Panc1 (cell line): ENCODE results near the gene ARHGAP31. TPM values are rescaled to one million over a fixed set of nuclear protein-coding genes. Genes with fewer than 3 reads are reported as not detected.

Experiments
- ATAC-seq: fragments of 200-7000 bp; cut with Tn5 transposase; 2 replicates; pipeline ENCODE4 v1.9.1; 2020; ENCODE audit warnings: mild to moderate bottlenecking, moderate library complexity
- BruUV-seq: library from RNA; stranded (reverse); fragments of 400-500 nt; replicated peaks from 2 replicates; lab custom pipeline; 2021; lab: Mats Ljungman, UMichigan
- CTCF ChIA-PET: fragments of 300-600 bp; sonication (Branson Sonifier 250); formaldehyde crosslinking; loops from one replicate; lab custom pipeline; 2022; ENCODE audit warnings: antibody characterized with exemption; lab: Charles Lee
- POLR2A ChIA-PET: fragments of 300-600 bp; sonication (Branson Sonifier 250); formaldehyde crosslinking; loops from one replicate; lab custom pipeline; 2022; ENCODE audit warnings: antibody characterized with exemption; lab: Charles Lee
- DNase-seq: peaks from one replicate; pipeline ENCODE4 v3.0.0-alpha.2; 2010; ENCODE audit warnings: low read depth, low spot score
- H3K27ac ChIP-seq: 2 replicates; pipeline ENCODE4 v1.5.1; 2011; ENCODE audit warnings: mild to moderate bottlenecking, low read length, inconsistent platforms
- H3K27me3 ChIP-seq: fragments of 200-500 bp; sonication (Bioruptor generic); 2 replicates; pipeline ENCODE4 v1.6.0; 2014; ENCODE audit warnings: low read length, inconsistent platforms; ENCODE audit not compliant: control insufficient read depth, insufficient read depth
- H3K36me3 ChIP-seq: fragments of 200-500 bp; sonication (Bioruptor generic); 2 replicates; pipeline ENCODE4 v1.5.1; 2014; ENCODE audit warnings: inconsistent platforms, mild to moderate bottlenecking, low read length, moderate library complexity; ENCODE audit not compliant: control insufficient read depth, insufficient read depth
- H3K4me1 ChIP-seq: 2 replicates; pipeline ENCODE4 v1.5.1; 2011; ENCODE audit warnings: inconsistent platforms, mild to moderate bottlenecking, low read length, moderate library complexity; ENCODE audit not compliant: control insufficient read depth, insufficient read depth
- H3K4me3 ChIP-seq, 2 experiments: 2 replicates each; pipeline ENCODE4 v1.5.1; 2011 to 2012; ENCODE audit warnings: low read depth in 2 of 2, low read length in 2 of 2, mild to moderate bottlenecking in 2 of 2, inconsistent platforms in 1 of 2, moderate library complexity in 1 of 2
- H3K9me3 ChIP-seq: fragments of 200-500 bp; sonication (Bioruptor generic); 2 replicates; pipeline ENCODE4 v1.5.1; 2014; ENCODE audit warnings: low read depth, mild to moderate bottlenecking, inconsistent platforms, low read length, moderate library complexity; ENCODE audit not compliant: control insufficient read depth, insufficient read depth
- POLR2AphosphoS5 ChIP-seq: IDR thresholded peaks from 2 replicates; pipeline ENCODE4 v1.6.1; 2012; ENCODE audit warnings: mild to moderate bottlenecking, low read depth, low read length, moderate library complexity
- SIN3A ChIP-seq: IDR thresholded peaks from 2 replicates; pipeline ENCODE4 v1.6.1; 2012; ENCODE audit warnings: low read depth, mild to moderate bottlenecking, low read length, moderate library complexity, borderline replicate concordance; ENCODE audit not compliant: insufficient read depth
- TCF7L2 ChIP-seq: IDR thresholded peaks from 2 replicates; pipeline ENCODE4 v1.6.1; 2011; ENCODE audit warnings: mild to moderate bottlenecking, low read depth, low read length, inconsistent platforms
- in situ Hi-C: cut with HindIII; loops from 2 replicates; pipeline ENCODE4 v1.10.0; 2016; ENCODE audit warnings: low sequenced_read_pairs, low pct_unique_long_range_greater_than_20kb
- intact Hi-C: fragments of 100-400 bp; cut with micrococcal nuclease; formaldehyde crosslinking; loops from one replicate; pipeline ENCODE4 v1.10.0; 2022; ENCODE audit not compliant: unreplicated experiment
- total RNA-seq: library from RNA; stranded (reverse); gene quantifications from one replicate; pipeline ENCODE4 v1.2.1, GENCODE V29; 2021; ENCODE audit not compliant: unreplicated experiment
- TF ChIP-seq, protein P1 (sequence below), 2 experiments: IDR thresholded peaks; 2 replicates each; pipeline ENCODE4 v1.6.1; 2011 to 2012; ENCODE audit warnings: low read depth in 2 of 2, control low read depth in 1 of 2, low read length in 1 of 2, mild to moderate bottlenecking in 1 of 2, moderate library complexity in 1 of 2; ENCODE audit not compliant: insufficient read depth in 1 of 2
- TF ChIP-seq, protein P2 (sequence below): fragments of 450-650 bp; IDR thresholded peaks from 2 replicates; pipeline ENCODE4 v1.5.1; 2017; ENCODE audit warnings: mild to moderate bottlenecking

Gene ARHGAP31
- total RNA-seq, 1 experiment from 2014 or later: 7.6 TPM

DNA sequence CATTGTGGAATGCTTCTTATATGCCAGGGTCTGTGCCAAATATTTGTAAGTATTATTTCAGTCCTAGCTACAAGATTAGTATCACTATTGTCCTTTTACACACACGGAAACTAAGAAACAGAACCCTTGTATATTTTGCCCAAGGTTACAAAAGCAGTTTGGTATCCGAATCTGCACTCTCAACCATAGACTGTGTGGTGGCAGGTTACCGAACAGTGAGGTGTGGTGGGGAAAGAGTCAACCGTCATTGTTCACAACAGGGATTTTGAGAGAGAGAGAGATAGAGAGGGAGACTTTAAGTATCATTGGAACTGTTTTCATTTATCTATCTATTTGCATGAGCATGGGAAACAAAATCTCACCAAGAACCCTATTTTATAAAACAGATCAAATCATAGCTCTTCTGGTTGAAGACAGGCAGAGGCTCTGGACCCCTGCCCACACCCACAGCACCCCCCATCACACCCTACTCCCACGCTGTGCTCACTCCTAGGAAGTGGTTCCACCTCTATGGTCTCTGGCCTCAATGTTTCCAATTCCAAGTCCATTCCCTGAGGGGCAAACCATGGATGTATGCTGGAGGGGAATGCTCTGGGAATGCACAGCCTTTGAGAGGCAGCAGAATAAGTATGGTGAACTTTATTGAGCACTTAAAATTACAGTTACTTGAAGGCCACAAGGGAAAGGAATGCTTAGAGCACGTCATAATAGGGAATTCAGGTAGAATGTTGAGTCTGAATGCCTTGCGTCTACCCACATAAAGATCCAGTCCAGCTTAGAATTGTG is 69.0 kb downstream of the ARHGAP31 start:
- DNase-seq (no peak), ATAC-seq (no peak)
- TF ChIP-seq, protein P1, sequence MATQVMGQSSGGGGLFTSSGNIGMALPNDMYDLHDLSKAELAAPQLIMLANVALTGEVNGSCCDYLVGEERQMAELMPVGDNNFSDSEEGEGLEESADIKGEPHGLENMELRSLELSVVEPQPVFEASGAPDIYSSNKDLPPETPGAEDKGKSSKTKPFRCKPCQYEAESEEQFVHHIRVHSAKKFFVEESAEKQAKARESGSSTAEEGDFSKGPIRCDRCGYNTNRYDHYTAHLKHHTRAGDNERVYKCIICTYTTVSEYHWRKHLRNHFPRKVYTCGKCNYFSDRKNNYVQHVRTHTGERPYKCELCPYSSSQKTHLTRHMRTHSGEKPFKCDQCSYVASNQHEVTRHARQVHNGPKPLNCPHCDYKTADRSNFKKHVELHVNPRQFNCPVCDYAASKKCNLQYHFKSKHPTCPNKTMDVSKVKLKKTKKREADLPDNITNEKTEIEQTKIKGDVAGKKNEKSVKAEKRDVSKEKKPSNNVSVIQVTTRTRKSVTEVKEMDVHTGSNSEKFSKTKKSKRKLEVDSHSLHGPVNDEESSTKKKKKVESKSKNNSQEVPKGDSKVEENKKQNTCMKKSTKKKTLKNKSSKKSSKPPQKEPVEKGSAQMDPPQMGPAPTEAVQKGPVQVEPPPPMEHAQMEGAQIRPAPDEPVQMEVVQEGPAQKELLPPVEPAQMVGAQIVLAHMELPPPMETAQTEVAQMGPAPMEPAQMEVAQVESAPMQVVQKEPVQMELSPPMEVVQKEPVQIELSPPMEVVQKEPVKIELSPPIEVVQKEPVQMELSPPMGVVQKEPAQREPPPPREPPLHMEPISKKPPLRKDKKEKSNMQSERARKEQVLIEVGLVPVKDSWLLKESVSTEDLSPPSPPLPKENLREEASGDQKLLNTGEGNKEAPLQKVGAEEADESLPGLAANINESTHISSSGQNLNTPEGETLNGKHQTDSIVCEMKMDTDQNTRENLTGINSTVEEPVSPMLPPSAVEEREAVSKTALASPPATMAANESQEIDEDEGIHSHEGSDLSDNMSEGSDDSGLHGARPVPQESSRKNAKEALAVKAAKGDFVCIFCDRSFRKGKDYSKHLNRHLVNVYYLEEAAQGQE (IDR thresholded peaks at IDR 0.05; ENCODE audit: insufficient read depth in 1 of 2, low read depth in 2 of 2, low read length in 1 of 2): no peak
- no peak for TF ChIP-seq POLR2AphosphoS5
- TF ChIP-seq TCF7L2: no peak
- TF ChIP-seq, protein P2, sequence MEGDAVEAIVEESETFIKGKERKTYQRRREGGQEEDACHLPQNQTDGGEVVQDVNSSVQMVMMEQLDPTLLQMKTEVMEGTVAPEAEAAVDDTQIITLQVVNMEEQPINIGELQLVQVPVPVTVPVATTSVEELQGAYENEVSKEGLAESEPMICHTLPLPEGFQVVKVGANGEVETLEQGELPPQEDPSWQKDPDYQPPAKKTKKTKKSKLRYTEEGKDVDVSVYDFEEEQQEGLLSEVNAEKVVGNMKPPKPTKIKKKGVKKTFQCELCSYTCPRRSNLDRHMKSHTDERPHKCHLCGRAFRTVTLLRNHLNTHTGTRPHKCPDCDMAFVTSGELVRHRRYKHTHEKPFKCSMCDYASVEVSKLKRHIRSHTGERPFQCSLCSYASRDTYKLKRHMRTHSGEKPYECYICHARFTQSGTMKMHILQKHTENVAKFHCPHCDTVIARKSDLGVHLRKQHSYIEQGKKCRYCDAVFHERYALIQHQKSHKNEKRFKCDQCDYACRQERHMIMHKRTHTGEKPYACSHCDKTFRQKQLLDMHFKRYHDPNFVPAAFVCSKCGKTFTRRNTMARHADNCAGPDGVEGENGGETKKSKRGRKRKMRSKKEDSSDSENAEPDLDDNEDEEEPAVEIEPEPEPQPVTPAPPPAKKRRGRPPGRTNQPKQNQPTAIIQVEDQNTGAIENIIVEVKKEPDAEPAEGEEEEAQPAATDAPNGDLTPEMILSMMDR: no peak
- TF ChIP-seq SIN3A: no peak
- no peak overlapping the region for H3K27ac ChIP-seq
- H3K27me3 ChIP-seq: no peaks in the 10 kb centered on the region
- no peaks in the 10 kb centered on the region for H3K4me1 ChIP-seq
- ChIA-PET POLR2A (no interaction called here), CTCF (no interaction called here)
- in situ Hi-C loops: no loop called here
- no peaks in the 10 kb centered on the region for H3K36me3 ChIP-seq
- intact Hi-C loops: no loop called here
- BruUV-seq: no TSS peak
- H3K9me3 ChIP-seq: no peaks in the 10 kb centered on the region
- H3K4me3 ChIP-seq: no peak overlapping the region

DNA sequence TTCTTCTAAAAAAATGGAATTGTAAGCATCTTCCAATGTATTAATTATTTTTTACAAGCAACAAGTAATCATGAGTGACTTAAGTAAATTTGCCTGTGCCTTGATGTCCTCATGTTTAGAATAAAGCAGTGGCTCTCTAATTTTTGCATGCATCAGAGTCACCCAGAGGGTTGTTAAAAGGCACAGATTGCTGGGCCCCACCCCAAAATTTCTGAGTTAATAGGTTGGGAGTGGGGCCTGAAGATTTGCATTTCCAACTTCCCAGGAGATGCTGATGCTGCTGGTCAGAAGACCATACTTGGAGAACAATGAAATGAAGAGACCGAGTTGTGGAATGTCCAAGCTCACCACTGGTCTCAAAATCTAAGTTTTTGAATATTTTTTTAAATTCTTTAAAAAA is 70.2 kb downstream of the ARHGAP31 start:
- in situ Hi-C loops: no loop called here

More for the DNA sequence above, 70.2 kb downstream of the ARHGAP31 start:
- no peaks in the 10 kb centered on the region for H3K9me3 ChIP-seq
- DNase-seq (no peak), ATAC-seq (no peak)
- no peaks in the 10 kb centered on the region for H3K4me1 ChIP-seq
- ChIA-PET POLR2A (no interaction called here), CTCF (no interaction called here)
- no peak overlapping the region for H3K27ac ChIP-seq
- no peaks in the 10 kb centered on the region for H3K27me3 ChIP-seq
- intact Hi-C loops: no loop called here
- H3K4me3 ChIP-seq: no peak overlapping the region
- H3K36me3 ChIP-seq: no peaks in the 10 kb centered on the region
- BruUV-seq: no TSS peak
- no peak for TF ChIP-seq TCF7L2
- TF ChIP-seq, protein P1 (IDR thresholded peaks at IDR 0.05; ENCODE audit: insufficient read depth in 1 of 2, low read depth in 2 of 2, low read length in 1 of 2): no peak
- TF ChIP-seq, protein P2: no peak
